SU-DHL-6 (cell line): Measurements from ENCODE around the gene GJA8.

ENCODE experiments used
- EZH2phosphoT487 ChIP-seq: fragments of 200-600 bp; sonication (generic), shearing (Covaris generic); conservative IDR thresholded peaks from 2 replicates; pipeline ENCODE4 v1.6.1; 2018; ENCODE audit warnings: mild to moderate bottlenecking, antibody characterized with exemption, low read length, moderate library complexity, mixed read lengths
- TF ChIP-seq, protein P1 (sequence below): fragments of 200-600 bp; sonication (generic); IDR thresholded peaks from one replicate; pipeline ENCODE4 v1.5.1; 2017; ENCODE audit warnings: antibody characterized with exemption, mild to moderate bottlenecking, low read length, moderate library complexity; ENCODE audit not compliant: insufficient read depth, poor library complexity, severe bottlenecking

DNA sequence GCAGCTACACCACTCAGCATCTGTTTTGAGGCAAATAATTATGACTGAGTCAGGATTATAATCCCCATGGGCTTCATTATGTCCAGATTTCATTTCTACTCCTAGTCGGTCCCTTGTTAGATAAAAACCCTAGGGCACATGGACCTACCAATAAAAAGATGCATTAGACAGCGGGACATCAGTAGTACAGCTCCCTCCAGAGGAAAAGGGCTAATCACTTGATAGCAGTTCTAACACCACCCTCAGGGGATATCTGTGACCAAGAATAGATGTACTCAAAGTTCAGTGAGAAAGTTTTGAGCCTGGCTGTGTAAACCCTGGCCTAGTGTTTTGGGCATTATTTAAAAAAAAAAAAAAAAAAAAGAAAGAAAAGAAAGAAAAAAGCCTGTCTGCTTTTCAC is 10.0 kb downstream of the GJA8 start:
- TF ChIP-seq, protein P1, sequence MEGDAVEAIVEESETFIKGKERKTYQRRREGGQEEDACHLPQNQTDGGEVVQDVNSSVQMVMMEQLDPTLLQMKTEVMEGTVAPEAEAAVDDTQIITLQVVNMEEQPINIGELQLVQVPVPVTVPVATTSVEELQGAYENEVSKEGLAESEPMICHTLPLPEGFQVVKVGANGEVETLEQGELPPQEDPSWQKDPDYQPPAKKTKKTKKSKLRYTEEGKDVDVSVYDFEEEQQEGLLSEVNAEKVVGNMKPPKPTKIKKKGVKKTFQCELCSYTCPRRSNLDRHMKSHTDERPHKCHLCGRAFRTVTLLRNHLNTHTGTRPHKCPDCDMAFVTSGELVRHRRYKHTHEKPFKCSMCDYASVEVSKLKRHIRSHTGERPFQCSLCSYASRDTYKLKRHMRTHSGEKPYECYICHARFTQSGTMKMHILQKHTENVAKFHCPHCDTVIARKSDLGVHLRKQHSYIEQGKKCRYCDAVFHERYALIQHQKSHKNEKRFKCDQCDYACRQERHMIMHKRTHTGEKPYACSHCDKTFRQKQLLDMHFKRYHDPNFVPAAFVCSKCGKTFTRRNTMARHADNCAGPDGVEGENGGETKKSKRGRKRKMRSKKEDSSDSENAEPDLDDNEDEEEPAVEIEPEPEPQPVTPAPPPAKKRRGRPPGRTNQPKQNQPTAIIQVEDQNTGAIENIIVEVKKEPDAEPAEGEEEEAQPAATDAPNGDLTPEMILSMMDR: no peak
- no peak for TF ChIP-seq EZH2phosphoT487
